NCI-H748 treated with DMSO at 0.1 percent for 48 hours (cell line): ENCODE data around the gene PASK.

Source experiments
- DNase-seq: peaks from one replicate; lab custom pipeline; 2025; lab: John Stamatoyannopoulos, UW

The PASK gene

DNA sequence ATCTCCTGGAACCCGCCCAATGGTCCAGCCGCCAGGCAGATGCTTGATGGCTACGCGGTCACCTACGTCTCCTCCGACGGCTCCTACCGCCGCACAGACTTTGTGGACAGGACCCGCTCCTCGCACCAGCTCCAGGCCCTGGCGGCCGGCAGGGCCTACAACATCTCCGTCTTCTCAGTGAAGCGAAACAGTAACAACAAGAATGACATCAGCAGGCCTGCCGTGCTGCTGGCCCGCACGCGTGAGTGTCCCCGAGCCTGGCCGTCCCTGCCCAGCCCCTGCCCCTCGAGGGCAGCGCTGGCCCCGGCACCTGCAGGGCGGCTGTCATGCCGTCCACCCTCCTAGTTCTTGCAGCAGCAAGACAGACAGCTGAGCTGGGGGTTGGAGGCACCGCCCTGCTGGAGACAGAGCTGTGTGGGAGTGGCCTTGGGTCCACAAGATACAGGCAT, 83.9 kb downstream of the PASK start:
- no peak for DNase-seq

DNA sequence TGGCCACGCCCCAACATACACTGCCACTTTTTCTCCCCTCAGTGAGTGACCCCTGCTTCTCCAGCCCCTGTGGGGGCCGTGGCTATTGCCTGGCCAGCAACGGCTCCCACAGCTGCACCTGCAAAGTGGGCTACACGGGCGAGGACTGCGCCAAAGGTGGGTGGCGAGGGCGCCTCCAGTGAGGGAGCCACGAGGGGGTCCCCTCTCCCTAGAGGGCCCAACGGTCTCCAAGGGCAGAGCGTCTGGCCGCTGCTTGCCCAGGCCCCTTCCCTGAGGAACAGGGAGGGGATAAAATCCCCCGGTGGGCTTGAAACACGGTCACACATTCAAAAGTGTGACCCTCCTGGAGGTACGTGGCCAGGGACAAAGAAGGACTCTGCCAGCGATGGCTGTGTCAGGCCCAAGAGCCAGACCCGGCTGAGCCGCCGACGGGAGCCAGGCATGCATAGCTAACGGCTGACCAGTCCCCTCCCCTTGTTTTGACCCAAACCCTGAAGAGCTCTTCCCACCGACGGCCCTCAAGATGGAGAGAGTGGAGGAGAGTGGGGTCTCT, 84.4 kb downstream of the PASK start:
- no peak for DNase-seq

DNA sequence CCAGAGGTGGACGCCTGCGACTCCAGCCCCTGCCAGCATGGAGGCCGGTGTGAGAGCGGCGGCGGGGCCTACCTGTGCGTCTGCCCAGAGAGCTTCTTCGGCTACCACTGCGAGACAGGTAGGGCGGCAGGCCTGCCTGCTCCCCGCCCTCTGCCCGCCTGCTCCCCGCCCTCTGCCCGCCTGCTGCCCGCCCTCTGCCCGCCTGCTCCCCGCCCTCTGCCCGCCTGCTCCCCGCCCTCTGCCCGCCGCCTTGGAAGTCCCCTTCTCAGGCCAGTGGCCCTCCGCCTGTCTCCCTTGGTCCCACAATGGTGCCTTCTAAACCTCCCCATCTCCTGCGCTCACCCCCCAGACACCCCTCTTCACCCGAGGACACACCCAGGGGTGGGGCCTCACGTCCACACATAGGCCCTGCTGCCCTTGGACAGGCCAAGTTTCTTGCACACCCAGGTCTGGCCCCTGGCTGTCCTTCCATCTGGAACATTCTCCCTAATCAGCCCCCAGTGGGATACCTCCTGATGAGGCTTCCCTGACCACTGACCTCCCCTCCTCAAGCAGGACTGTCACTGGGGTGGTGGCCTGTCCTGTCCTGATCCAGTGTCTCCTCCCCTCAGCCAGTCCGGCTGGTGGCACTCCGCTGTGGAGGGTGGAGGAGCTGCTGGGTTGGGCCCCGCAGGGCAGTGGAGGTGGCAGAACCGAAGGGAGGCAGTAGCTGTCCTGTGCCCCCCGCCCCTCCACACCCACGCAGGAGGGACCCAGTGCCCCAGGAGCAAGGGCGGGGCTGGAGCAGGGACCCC, 85.1 kb downstream of the PASK start:
- no peak for DNase-seq

DNA sequence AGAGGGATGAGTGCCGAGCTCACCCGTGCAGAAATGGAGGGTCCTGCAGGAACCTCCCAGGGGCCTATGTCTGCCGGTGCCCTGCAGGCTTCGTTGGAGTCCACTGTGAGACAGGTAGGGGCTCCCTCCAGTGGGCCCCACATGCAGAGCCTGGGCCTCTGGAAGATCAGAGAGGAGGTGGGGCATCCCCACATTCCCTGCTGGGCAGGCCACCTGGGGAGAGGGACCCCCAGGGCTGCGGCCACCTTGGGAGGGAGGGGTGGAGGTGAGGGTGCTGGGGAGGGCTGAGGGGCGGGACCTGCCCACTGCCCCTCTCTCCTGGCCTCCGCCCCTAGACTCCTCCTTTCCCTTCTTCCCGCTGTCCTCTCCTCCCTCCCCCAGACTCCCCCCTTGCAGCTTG, 85.7 kb downstream of the PASK start:
- no peak for DNase-seq

DNA sequence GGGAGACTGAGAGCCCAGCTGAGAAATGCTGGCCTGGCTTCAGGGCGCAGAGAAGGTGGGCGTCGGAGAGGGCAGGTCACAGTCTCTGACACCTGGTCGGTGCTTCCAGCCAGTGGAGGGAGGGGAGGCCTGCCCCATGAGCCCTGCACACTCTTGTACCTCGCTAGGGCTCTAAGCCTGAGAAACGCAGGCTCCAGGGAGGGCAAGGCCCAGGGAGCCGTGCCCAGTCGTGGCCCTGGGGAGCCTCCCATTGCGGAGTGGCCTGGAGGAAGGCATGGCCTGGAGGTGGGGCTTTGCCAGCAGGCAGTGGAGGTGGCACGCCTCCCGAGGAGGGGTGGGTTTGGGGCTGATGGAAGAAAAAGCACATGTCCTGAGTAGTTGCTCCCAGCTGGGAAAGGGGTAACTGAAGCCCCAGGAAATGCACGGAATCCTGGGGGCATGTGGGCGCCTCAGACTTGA, 86.2 kb downstream of the PASK start:
- DNase-seq: no peak

DNA sequence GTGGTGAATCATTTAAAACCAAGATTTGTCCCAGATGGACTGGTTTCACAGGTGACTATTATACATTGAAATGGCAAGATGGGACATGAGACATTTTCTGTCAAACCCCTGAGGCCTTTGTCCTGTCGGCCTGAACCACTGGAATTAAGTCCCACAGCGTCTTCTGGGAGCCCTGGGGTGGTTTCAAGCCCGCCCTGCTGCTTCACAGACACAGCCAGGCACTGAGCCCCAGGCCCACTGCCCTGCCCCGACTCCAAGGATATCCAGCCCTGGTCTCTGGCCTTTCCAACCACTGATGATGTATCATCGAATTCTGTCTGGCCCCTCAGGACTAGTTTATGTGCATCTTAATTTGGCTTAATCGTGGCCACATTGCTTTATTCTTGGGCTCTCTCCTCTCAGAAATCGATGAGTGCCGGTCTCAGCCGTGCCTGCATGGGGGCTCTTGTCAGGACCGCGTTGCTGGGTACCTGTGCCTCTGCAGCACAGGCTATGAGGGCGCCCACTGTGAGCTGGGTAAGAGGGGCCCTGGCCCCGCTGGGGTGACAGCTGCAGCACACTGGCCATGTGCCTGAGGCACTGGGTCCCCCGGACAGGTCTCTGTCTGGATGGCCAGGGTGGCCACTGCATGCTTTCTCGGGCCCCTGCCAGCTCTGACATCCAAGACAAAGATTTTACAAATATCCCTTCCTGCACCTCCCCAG, 86.7 kb downstream of the PASK start:
- DNase-seq: no peak

DNA sequence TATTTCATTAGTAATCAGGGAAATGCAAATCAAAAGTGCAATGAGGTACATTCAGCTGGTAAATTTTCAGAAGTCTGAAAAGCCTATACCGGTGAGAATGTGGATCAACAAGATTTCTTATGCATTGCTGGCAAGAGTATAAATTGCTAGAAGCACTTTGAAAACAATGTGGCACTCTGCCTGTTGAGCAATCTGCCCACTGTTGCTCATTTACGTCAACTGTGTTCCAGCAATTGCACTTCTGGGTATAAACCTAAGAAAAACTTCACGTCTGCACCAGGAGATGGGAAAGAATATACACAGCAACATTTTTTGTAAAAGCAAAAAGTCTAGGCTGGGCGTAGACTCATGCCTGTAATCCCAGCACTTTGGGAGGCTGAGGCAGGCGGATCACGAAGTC, 88.0 kb downstream of the PASK start:
- no peak for DNase-seq
